GM12878 (cell line): ENCODE measurements around the gene DUSP14.

ENCODE experiments used
- CEBPB ChIP-seq, 2 experiments: fragments of 150-350 bp in 1 of 2; IDR thresholded peaks; 2 replicates each; pipeline ENCODE4 v1.6.1; 2012 to 2014; ENCODE audit warnings: low read depth in 2 of 2, low read length in 2 of 2, borderline replicate concordance in 1 of 2, inconsistent platforms in 1 of 2
- CHD1 ChIP-seq: IDR thresholded peaks from 2 replicates; pipeline ENCODE4 v1.6.1; 2012; ENCODE audit warnings: low read depth, low read length, improper control_type of control experiment
- CTCF ChIP-seq, 3 experiments: IDR thresholded peaks in 2 of 3; conservative IDR thresholded peaks in 1 of 3; 2 replicates each; pipeline ENCODE4 v1.5.1; 2011; ENCODE audit warnings: low read depth in 3 of 3, low read length in 3 of 3, mild to moderate bottlenecking in 3 of 3, control low read depth in 2 of 3, moderate library complexity in 2 of 3, inconsistent platforms in 1 of 3, mixed read lengths in 1 of 3; ENCODE audit not compliant: control insufficient read depth in 2 of 3, insufficient read depth in 1 of 3; ENCODE audit errors: extremely low read depth in 1 of 3
- NKRF ChIP-seq: fragments of 450-650 bp; conservative IDR thresholded peaks from 2 replicates; pipeline ENCODE4 v1.6.1; 2017; ENCODE audit warnings: mild to moderate bottlenecking, moderate library complexity
- POLR2A ChIP-seq: IDR thresholded peaks from 2 replicates; pipeline ENCODE4 v1.6.1; 2011; ENCODE audit warnings: low read depth, mild to moderate bottlenecking, low read length
- POLR2AphosphoS5 ChIP-seq: IDR thresholded peaks from 2 replicates; pipeline ENCODE4 v1.6.1; 2011; ENCODE audit warnings: mild to moderate bottlenecking, low read length, inconsistent platforms

DNA sequence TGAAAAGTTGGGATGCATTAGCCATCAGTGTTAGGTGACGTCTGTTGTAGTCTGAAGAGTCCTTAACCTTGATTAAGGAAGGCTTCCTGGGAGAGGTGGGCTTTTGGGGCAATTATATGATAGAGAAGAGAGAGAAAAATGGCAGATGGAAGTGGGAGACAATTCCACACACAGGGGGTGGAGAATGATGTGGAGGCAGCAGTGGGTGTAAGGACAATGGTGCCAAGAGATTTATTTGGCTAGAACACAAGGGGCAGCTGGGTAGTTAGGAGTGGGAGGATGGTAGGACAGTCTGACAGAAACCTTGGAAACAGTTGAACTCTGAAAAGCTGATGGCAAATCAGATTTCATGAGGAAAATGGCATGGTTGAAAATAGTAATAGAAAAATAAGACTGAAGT is 10.7 kb upstream of the DUSP14 start:
- TF ChIP-seq CHD1 (no peak), CEBPB (IDR thresholded peaks at IDR 0.05; ENCODE audit: borderline replicate concordance in 1 of 2, low read depth in 2 of 2, low read length in 2 of 2) (no peak), POLR2A (no peak), CTCF (IDR thresholded peaks at IDR 0.05 in 2 of 3, conservative IDR thresholded peaks at IDR 0.05 in 1 of 3; ENCODE audit: control insufficient read depth in 2 of 3, extremely low read depth in 1 of 3, insufficient read depth in 1 of 3, low read depth in 3 of 3, low read length in 3 of 3) (no peak), POLR2AphosphoS5 (no peak), NKRF (no peak)
